GM12875 (cell line): ENCODE data around the gene PCCA.

ENCODE experiments used
- H3K4me3 ChIP-seq: one replicate; pipeline ENCODE4 v1.5.1; 2011; ENCODE audit warnings: low read depth, low read length, control low read depth
- CTCF ChIP-seq: IDR thresholded peaks from 2 replicates; pipeline ENCODE4 v1.5.1; 2011; ENCODE audit warnings: low read depth, mild to moderate bottlenecking, control low read depth, inconsistent platforms, low read length, moderate library complexity, borderline replicate concordance; ENCODE audit not compliant: insufficient read depth

The PCCA gene

GRCh38 chr13:100532836-100533435 is 444.0 kb downstream of the PCCA start:
- no peak overlapping the region for H3K4me3 ChIP-seq
- no peak for TF ChIP-seq CTCF

DNA sequence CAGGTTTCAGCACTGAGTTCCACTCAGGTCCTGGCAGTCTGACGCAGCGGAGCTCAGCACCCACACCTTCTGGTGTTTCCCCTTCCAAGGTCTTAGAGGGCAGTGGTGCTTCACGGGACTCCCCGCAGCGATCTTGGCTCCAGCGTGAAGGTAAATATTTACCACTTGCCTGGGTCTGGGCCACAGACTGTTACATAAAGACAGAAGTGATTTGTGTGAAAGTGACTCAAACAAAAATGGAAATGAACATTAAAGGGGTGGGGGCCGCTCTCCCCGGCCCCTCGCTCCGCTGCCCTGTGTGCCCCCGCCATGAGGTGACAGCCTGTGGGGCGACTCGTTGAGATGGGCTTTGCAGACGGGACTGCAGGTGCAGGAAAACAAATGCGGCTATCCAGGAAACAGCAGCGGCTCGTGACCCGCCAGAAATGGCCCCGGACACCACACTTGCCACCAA is 444.7 kb downstream of the PCCA start:
- TF ChIP-seq CTCF, result no peak

GRCh38 chr13:100534147-100534843 is 445.4 kb downstream of the PCCA start:
- no peak overlapping the region for H3K4me3 ChIP-seq
- no peak for TF ChIP-seq CTCF

More for the DNA sequence above, 444.7 kb downstream of the PCCA start:
- no peak overlapping the region for H3K4me3 ChIP-seq

GRCh38 chr13:100534911-100535310 is 446.0 kb downstream of the PCCA start:
- H3K4me3 ChIP-seq, result no peak overlapping the region
- TF ChIP-seq CTCF, result no peak

GRCh38 chr13:100535426-100536135 is 446.7 kb downstream of the PCCA start:
- TF ChIP-seq CTCF, result no peak
- no peak overlapping the region for H3K4me3 ChIP-seq

GRCh38 chr13:100536643-100537180 is 447.8 kb downstream of the PCCA start:
- no peak overlapping the region for H3K4me3 ChIP-seq
- no peak for TF ChIP-seq CTCF
